Fibroblast of villous mesenchyme (primary cell): ENCODE measurements around the gene MAGI2. TPM values are rescaled to one million over a fixed set of nuclear protein-coding genes. Genes with fewer than 3 reads are reported as not detected.

Experiments
- DNase-seq: peaks from one replicate; pipeline ENCODE4 v3.0.0-alpha.2; 2010; ENCODE audit warnings: low read depth
- H3K4me3 ChIP-seq: 2 replicates; pipeline ENCODE4 v1.5.1; 2011; ENCODE audit warnings: low read depth, mild to moderate bottlenecking, low read length
- CTCF ChIP-seq: IDR thresholded peaks from 2 replicates; pipeline ENCODE4 v1.5.1; 2012; ENCODE audit warnings: low read depth, mild to moderate bottlenecking, low read length; ENCODE audit not compliant: insufficient read depth
- total RNA-seq: library from RNA; depleted of rRNA; stranded (reverse); fragments of >200 nt; gene quantifications from 2 replicates; pipeline ENCODE4 v1.2.3, GENCODE V29; 2012

Gene MAGI2
- total RNA-seq, 1 donor, result 24.6 TPM

GRCh38 chr7:78835897-78836296 is 617.6 kb downstream of the MAGI2 start:
- H3K4me3 ChIP-seq, result no peak overlapping the region
- TF ChIP-seq CTCF, result no peak
- no peak for DNase-seq

GRCh38 chr7:78828317-78828716 is 625.1 kb downstream of the MAGI2 start:
- no peak for DNase-seq
- no peak for TF ChIP-seq CTCF
- no peak overlapping the region for H3K4me3 ChIP-seq

- no peak overlapping the region for H3K4me3 ChIP-seq
- DNase-seq, result no peak
- no peak for TF ChIP-seq CTCF
Measured at GRCh38 chr7:78803501-78804127, 649.9 kb downstream of the MAGI2 start.

- TF ChIP-seq CTCF, result no peak
- peak; percentile 11 for DNase-seq
- no peak overlapping the region for H3K4me3 ChIP-seq
Measured at GRCh38 chr7:78794101-78794500, 659.4 kb downstream of the MAGI2 start.

- DNase-seq, result peak; percentile 58
- TF ChIP-seq CTCF, result no peak
- no peak overlapping the region for H3K4me3 ChIP-seq
Measured at GRCh38 chr7:78792624-78793023, 660.8 kb downstream of the MAGI2 start.

GRCh38 chr7:78792006-78792405 is 661.5 kb downstream of the MAGI2 start:
- no peak overlapping the region for H3K4me3 ChIP-seq
- no peak for TF ChIP-seq CTCF
- peak; percentile 75 for DNase-seq

GRCh38 chr7:78788464-78788863 is 665.0 kb downstream of the MAGI2 start:
- no peak for TF ChIP-seq CTCF
- no peak overlapping the region for H3K4me3 ChIP-seq
- DNase-seq, result no peak
